Measurements from ENCODE around the gene PRPF8. TPM values are rescaled to one million over a fixed set of nuclear protein-coding genes. Genes with fewer than 3 reads are reported as not detected.
"Not testable (repeated sequence)": the region's sequence is repeated elsewhere in the genome, so short reads cannot be mapped to it uniquely, and the experiment has no call there.

The PRPF8 gene
- total RNA-seq, 4 donors from 2014 or later: 141 to 187 (median 163) TPM

DNA sequence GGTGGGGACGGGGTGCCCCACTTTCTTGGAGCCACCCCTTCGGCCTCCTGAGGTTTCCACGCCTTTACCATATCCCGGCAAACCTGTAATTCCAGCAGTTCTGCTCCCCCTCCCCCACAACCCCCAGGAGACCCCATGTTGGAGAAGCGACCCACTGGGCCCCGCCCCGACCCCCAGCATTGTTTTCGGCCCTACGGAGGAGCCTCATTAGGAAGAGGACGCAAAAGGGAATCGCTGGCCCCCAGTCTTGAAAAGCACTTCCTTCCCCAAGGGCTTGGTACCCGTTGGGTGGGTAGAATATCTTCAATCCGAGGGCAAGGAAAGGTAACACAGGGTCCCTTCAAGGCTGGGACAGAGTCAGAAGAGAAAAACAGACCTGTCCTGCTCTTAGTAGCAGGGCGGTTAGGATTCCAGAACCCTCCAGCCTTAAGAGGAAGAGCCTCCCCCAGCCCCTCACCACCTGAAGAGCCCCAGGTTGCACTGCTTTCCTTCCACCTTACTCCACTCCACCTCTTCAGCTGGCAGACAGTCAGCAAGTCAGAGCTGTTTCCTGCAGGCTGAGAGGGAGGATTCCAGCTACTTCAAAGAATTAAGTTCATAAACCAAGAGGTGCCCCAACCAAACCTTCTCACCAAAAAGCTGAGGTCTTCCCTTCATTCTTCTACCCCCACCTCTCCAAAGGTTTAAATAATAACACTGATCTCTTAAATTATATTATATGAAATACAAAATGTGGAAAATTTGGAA lies 26.3 kb upstream of the PRPF8 start:
- WGBS: 36% methylated on average over 11 of the region's 14 CpGs
- intact Hi-C loops (cut with DNase I): loop anchor here (10.0 kb wide), 1 partner anchor 146 kb away; the partner anchor contains the start of gene PITPNA

DNA sequence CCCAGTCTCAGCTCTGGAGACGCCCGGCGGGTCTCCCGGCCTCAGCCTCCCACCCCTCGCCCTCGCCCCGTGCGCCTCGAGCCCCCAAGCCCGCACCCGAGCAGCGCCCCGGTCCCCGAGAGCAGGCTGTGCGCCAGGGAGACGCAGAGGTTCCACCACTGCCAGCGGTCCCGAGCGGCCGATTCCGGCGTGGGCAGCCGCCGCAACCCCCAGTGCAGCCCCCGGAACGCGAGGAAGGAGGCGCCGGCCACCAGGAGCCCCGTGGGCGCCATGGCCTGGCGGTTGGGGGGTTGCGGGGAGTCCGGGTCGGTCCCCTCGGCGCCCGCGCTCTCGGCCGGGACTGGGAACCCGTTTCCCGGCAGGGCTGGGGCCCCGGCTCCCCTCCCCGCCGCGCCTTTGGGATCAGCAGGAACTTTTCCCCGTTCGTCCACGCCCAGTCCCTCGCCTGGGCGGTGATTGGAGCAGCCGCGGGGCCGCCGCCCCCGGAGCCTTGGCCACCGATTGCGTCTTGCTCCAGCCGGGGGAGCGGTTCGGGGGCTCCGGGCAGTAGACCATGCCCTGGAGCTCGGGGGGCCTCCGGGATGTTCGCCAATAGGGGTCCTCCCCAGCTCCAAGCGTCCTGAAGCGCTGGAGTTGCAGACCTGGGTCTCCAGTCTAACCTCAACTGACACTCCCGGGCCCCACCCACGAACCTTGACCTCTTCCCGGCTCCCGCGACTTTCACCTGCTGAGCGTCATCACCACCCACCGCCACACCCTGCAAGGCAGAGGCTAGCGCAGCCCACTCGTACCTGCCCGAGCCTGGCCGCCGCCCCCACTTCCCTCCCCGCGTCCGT lies 25.5 kb upstream of the PRPF8 start, which contains the start of gene TLCD2:
TLCD2 (minus strand) TSS at position 407 of the 836 bp plus-strand sequence; CDS start at position 272, 135 bp downstream.
- no peaks in the 10 kb centered on the region for H3K9me3 ChIP-seq
- intact Hi-C loops (cut with DNase I): loop anchor here (10.0 kb wide), 1 partner anchor 145 kb away; the partner anchor contains the start of gene PITPNA
- H3K27ac ChIP-seq (replicated peaks in 1 of 4): peak within 1 kb of the TSS; percentile 75 to 99 (median 83)
- H3K27me3 ChIP-seq: no peaks in the 10 kb centered on the region
- WGBS: 11% methylated on average over 13 of the region's 83 CpGs
- TF ChIP-seq, protein P1, sequence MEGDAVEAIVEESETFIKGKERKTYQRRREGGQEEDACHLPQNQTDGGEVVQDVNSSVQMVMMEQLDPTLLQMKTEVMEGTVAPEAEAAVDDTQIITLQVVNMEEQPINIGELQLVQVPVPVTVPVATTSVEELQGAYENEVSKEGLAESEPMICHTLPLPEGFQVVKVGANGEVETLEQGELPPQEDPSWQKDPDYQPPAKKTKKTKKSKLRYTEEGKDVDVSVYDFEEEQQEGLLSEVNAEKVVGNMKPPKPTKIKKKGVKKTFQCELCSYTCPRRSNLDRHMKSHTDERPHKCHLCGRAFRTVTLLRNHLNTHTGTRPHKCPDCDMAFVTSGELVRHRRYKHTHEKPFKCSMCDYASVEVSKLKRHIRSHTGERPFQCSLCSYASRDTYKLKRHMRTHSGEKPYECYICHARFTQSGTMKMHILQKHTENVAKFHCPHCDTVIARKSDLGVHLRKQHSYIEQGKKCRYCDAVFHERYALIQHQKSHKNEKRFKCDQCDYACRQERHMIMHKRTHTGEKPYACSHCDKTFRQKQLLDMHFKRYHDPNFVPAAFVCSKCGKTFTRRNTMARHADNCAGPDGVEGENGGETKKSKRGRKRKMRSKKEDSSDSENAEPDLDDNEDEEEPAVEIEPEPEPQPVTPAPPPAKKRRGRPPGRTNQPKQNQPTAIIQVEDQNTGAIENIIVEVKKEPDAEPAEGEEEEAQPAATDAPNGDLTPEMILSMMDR (IDR thresholded peaks at IDR 0.05): no peak
- TF ChIP-seq POLR2AphosphoS5 (IDR thresholded peaks at IDR 0.05) (peak; percentile 74 to 81), POLR2A (IDR thresholded peaks at IDR 0.05; ENCODE audit: low read depth) (peak; percentile 78)
- no peak for DNase-seq (ENCODE audit: extremely low spot score)
- H3K36me3 ChIP-seq: peaks cover 19 to 49% (median 29%) of the 10 kb centered on the region in 4 donors
- H3K4me3 ChIP-seq: peak within 1 kb of the TSS; percentile 68 to 84 (median 80)
- peaks cover 47 to 65% (median 57%) of the 10 kb centered on the region in 4 donors for H3K4me1 ChIP-seq

More for the DNA sequence above, 26.3 kb upstream of the PRPF8 start:
- Histone ChIP-seq H3K27ac (replicated peaks in 1 of 4) (peak overlapping the region; percentile 75 to 99 (median 83)), H3K9me3 (no peaks in the 10 kb centered on the region), H3K4me3 (peak overlapping the region; percentile 68 to 84 (median 80)), H3K27me3 (no peaks in the 10 kb centered on the region), H3K4me1 (peaks cover 47 to 66% (median 57%) of the 10 kb centered on the region in 4 donors), H3K36me3 (peaks cover 19 to 53% (median 29%) of the 10 kb centered on the region in 4 donors)
- DNase-seq (ENCODE audit: extremely low spot score): no peak
- TF ChIP-seq, protein P1 (IDR thresholded peaks at IDR 0.05): no peak
- TF ChIP-seq POLR2AphosphoS5 (IDR thresholded peaks at IDR 0.05) (no peak), EP300 (IDR thresholded peaks at IDR 0.05) (no peak), POLR2A (IDR thresholded peaks at IDR 0.05; ENCODE audit: low read depth) (no peak)

DNA sequence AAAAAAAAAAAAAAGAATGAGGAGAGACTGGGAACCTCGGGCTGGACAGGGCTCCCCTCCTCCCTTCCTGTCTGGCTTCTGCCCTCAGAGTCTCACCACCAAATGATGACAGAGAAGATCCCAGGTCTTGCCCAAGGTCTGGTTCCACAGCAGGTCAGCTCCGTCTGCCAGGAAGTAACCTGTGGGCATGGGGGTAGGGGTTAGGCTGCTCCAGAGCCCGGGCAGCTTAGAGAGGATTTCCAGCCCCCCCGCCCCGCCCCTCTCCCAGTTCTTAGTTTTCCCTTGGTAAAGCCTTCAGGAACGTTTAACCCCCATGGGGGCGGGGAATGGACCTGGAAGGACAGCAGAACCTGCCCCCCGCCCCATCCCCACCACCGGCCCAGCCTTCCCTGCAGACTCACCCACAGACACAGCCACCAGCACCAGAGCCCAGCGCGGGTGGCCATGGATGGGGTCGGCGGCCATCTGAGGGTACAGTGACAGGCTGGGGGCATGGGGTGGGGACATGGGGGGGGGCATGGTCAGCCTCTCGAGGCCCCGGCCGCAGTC lies 24.8 kb upstream of the PRPF8 start:
- no peak for DNase-seq (ENCODE audit: extremely low spot score)
- peak overlapping the region; percentile 75 to 99 (median 83) for H3K27ac ChIP-seq (replicated peaks in 1 of 4)
- 18% methylated on average over 9 of the region's 16 CpGs for WGBS

DNA sequence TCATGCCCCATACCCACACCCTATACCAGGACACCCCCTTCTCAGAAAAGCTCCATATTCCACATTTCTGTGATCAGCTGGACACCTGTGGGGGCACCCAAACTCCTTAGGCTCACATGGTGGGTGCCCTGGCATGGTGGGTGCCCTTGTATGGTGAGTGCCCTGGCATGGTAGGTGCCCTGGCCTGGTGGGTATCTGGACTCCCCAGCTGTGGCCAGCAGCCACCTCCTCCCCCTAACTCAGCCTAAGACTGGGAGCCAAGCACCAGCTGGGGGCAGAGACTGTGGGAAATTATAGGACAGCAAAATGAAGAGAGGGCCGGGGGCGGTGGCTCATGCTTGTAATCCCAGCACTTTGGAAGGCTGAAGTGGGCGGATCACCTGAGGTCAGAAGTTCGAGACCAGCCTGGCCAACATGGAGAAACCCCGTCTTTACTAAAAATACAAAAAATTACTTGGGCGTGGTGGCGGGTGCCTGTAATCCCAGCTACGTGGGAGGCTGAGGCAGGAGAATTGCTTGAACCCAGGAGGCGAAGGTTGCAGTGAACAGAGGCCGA lies 24.2 kb upstream of the PRPF8 start:
- DNase-seq (ENCODE audit: extremely low spot score); H3K9me3 ChIP-seq; H3K27me3 ChIP-seq; H3K27ac ChIP-seq (replicated peaks in 1 of 4); intact Hi-C loops (cut with DNase I); H3K4me3 ChIP-seq: not testable (repeated sequence)
- Histone ChIP-seq H3K4me1 (peaks cover 44 to 52% (median 49%) of the 10 kb centered on the region in 4 donors), H3K36me3 (peaks cover 19 to 43% (median 25%) of the 10 kb centered on the region in 4 donors)
- WGBS: 93% methylated on average over 10 of the region's 10 CpGs

More for the DNA sequence above, 24.8 kb upstream of the PRPF8 start:
- intact Hi-C loops (cut with DNase I): no loop called here
- Histone ChIP-seq H3K27me3 (no peaks in the 10 kb centered on the region), H3K4me3 (peak overlapping the region; percentile 68 to 84 (median 80)), H3K4me1 (peaks cover 47 to 58% (median 55%) of the 10 kb centered on the region in 4 donors), H3K9me3 (no peaks in the 10 kb centered on the region), H3K36me3 (peaks cover 19 to 49% (median 29%) of the 10 kb centered on the region in 4 donors)
- TF ChIP-seq, protein P1 (IDR thresholded peaks at IDR 0.05): no peak
- TF ChIP-seq POLR2A (IDR thresholded peaks at IDR 0.05; ENCODE audit: low read depth) (no peak), POLR2AphosphoS5 (IDR thresholded peaks at IDR 0.05) (no peak), EP300 (IDR thresholded peaks at IDR 0.05) (no peak)

Measured in esophagus muscularis mucosa (tissue), 4 donors.